GM19328 (cell line): ENCODE measurements around the gene ROBO2.

Experiments
- ATAC-seq: cut with Tn5 transposase; IDR thresholded peaks from one replicate; pipeline ENCODE4 v1.9.1; 2021; ENCODE audit warnings: mild to moderate bottlenecking, moderate library complexity; ENCODE audit not compliant: unreplicated experiment

Gene ROBO2

DNA sequence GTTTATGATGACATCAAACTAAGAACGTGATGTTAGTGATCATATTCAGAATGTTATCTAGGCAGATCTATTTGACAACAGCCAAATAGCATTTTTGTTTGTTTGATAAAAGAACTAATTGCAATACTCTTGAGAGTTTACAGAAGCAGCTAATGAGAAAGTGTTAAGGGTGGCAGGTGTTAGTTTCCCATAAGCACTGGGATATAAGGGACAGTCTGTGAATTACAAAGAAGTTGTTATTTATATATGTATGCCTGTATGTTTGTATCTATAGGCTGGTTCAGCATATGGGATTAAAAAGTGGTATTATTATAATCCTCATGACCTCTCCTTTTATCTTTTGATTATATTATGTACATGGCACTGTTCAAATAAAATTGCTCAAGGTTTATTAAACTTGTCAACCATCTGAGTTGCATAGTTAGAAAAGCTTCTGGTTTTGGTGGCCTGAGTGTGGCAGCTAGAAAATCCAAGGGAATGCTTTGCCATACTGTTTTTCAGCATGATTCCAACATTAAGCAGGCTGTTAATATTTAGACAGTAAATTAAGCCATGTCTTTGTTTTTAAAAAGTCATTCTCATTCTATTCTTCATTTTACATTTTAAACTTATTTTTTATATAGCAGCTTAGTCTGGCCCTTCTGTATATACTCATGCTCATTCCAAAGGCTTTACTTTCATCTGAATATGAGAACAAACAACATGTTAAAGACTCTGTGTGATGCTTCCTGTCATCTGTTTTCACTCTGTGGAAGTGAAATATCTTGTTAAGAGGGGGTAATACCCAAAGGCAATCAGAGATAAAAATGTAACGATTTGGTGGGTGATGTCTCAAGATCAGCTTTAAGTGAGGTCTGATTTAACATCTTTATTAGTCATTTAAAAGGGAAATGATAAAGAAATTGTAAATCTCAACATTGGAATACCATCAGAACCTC is 13.1 kb downstream of the ROBO2 start:
- no peak for ATAC-seq

DNA sequence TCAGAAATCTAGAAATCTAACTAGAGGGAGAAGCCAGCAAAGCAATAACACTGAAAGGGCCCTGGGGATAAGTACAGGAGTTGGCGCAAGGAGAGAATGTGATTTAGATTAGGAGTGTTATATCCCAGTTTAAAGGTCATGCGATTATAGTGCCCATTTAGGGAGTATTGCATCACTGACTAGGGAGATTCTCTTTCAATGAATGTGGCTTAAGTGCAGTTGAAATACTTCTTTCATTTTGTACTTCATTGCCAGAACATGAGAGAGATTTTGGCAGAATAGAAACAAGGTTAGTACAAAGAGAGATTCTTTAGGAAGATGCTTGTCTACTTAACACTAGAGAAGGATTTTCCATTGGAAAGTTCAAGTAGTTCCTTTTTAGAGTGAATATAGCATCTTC is 13.9 kb downstream of the ROBO2 start:
- ATAC-seq, result no peak

DNA sequence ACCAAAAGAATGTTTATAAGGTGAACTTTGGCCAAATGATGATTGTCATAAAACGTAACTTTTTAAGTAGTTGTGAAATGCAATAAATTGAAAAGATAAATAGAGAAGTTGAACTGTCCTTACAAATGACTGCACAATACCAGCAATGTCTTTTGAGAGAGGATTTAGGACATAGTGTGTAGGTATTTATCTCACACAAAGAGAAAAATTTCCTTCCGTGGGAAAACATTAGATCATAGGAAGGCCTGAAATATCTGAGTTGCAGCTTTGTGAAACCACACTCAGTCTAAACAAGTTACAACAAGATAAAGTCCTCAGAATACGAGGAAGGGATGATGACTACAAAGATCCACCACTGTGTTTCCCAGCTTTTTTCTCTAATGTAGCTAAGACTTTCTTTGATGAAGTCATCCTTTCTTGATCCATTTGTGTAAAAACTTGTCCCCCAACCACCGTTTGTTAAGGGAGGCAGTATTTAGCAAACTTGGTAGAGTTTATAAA is 16.0 kb downstream of the ROBO2 start:
- ATAC-seq, result no peak

- no peak for ATAC-seq
These were observed 19.5 kb downstream of the ROBO2 start for GRCh38 chr3:77059354-77059753.

DNA sequence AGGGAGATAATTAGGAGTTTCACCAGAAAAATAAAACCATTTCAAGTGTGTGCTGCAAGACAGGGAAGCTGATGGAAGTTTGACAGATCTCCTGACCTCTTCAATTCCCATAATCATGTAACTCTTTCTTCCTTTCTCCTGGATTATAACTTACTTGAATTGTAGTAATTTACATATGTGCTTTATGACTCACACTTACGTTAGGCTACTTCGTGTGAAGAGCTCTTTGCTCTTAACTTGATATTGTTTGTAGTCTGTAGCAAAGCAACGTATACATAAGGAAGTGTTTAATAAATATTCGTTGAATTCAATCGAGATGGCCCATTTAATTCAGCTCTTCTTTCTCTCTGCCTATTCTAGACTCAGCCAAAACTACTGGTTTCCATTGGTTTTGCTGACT is 23.5 kb downstream of the ROBO2 start:
- ATAC-seq, result no peak

DNA sequence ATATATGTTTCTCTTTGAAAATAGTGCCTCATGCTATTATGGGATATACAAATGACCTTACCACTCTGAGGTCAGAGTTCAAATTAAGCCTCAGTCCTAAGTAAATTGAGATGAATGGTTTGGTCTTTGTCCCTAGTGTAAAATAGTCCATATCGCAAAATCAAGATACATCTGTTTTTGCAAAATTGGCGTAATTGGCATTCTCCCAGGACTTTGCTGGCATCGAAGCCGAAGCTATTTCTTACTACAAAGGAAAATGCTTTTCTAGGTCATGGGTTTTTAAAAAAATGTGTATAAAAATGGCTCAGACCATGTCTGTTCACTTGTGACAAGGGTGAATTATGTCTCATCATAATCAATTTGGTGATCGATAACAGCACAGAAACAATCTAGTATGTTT is 25.9 kb downstream of the ROBO2 start:
- no peak for ATAC-seq

GRCh38 chr3:77066829-77067228 is 26.9 kb downstream of the ROBO2 start:
- ATAC-seq, result no peak

- ATAC-seq, result no peak
These were observed 28.9 kb downstream of the ROBO2 start for GRCh38 chr3:77068808-77069207.

- ATAC-seq, result no peak
These were observed 31.5 kb downstream of the ROBO2 start for GRCh38 chr3:77071364-77071763.

GRCh38 chr3:77071809-77072208 is 31.9 kb downstream of the ROBO2 start:
- ATAC-seq, result no peak

GRCh38 chr3:77072232-77072631 is 32.3 kb downstream of the ROBO2 start:
- ATAC-seq, result no peak

GRCh38 chr3:77078279-77078678 is 38.4 kb downstream of the ROBO2 start:
- no peak for ATAC-seq

GRCh38 chr3:77079988-77080610 is 40.2 kb downstream of the ROBO2 start:
- ATAC-seq, result no peak

- ATAC-seq, result no peak
These were observed 41.4 kb downstream of the ROBO2 start for GRCh38 chr3:77081240-77081661.

DNA sequence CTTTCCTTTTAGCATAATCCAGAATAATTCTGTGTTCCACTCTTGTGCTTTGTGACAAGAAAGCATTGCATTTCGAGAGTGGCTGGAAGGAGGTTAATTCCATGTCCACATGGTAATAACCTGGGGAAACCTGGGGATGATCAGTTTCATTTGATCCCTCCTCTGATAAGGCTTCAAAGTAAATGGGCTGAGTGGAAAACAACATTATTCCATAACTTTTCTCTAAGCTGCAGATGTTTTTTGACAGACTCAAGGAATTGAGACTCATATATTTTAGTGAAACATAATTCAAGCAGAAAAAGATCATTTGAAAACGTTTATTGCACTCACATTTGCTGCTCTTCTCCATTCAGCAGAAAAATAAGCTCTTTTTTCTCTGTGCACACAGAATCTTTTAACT is 44.6 kb downstream of the ROBO2 start:
- ATAC-seq, result no peak

DNA sequence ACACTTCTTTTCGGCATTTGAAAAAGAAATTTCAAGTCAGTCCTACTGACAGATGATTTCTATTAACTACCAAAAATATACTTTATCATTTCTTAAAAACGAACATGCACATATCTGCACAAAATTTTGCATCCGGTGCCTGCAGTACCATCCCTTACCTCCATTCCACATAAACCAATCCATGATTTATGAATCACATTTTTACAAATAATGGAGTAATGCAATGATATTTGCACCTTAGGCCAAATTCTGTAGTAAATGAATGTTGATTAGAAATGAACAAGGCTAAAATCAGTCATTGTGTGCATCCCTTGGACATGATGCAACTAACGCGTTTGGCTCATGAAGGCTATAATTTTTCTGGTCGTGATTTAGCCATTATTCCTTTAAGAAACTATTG is 46.5 kb downstream of the ROBO2 start:
- no peak for ATAC-seq

- no peak for ATAC-seq
These were observed 51.9 kb downstream of the ROBO2 start for GRCh38 chr3:77091809-77092208.

- no peak for ATAC-seq
These were observed 53.2 kb downstream of the ROBO2 start for GRCh38 chr3:77093101-77093500.

DNA sequence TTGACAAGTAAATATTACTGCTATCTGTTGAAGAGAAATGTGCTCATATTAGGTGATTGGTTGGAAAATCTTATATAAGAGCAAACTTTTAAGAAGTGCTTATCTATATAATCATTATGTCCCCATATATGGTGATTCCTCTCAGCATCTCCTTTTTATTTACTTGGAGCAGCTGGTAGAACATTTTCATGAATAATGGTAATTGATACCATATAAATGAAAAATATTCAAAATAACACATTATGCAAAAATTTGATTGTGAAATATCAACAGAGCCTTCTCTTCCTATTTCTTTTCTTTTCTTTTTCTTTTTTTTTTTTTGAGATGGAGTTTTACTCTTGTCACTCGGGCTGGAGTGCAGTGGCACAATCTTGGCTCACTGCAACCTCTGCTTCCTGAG is 56.2 kb downstream of the ROBO2 start:
- ATAC-seq, result no peak

DNA sequence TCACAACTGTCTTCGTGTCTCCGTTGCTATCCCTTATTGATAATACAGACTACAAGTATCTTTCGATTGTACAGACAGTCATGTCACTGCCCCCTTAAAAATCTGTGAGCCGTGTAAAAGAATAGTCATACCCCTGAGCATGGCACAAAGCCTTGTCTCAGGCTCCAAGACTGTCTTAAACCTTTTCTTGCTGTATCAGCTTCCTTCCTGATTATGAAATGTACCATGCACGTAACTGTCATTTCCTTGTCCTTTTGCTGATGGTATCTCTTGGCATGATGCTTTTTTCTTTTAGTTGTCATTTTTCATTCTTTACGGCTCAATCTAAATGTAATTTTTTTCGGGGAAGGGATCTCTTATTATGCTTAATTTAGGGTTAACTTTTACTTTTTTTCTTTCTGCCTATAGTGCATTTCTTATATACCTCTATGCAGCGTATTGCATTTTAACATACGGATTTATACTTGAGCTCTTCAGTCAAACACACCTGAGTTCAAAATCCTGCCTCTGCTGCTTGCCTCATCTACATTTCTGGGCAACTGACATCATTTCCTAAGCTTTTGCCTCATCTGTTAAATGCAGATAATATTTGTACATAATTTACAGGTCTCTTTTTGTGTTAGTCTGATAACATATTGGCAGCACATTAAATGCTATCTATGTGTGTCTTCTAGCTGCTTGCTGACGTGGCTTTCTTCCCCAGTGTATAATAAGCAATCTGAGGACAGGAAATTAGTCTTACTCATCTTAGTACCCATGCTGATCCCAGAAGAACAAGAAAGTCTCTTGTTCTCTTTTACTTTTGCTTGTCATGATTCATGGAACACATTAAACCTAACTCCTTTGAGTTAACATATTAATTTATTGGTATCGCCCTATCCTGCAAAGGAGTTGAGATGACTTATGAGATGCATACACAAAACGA is 57.3 kb downstream of the ROBO2 start:
- no peak for ATAC-seq
